Thyroid gland (tissue), 4 donors: ENCODE data around the gene FOXN4. TPM values are rescaled to one million over a fixed set of nuclear protein-coding genes. Genes with fewer than 3 reads are reported as not detected.

Source experiments
- DNase-seq, 2 donors: peaks; one replicate each; pipeline ENCODE4 v3.0.0-alpha.2; 2019
- H3K27ac ChIP-seq, 3 donors: fragments of 200-600 bp; sonication (generic); 1 replicate in 2 of 3; 2 replicates in 1 of 3; pipeline ENCODE4 v1.5.1; 2016 to 2019; ENCODE audit warnings: mild to moderate bottlenecking in 1 of 3, moderate library complexity in 1 of 3
- H3K27me3 ChIP-seq: fragments of 200-600 bp; sonication (generic); one replicate; pipeline ENCODE4 v1.5.1; 2019
- H3K36me3 ChIP-seq, 2 donors: fragments of 200-600 bp; sonication (generic); one replicate each; pipeline ENCODE4 v1.5.1; 2016 to 2019
- H3K4me1 ChIP-seq, 2 donors: fragments of 200-600 bp; sonication (generic); one replicate each; pipeline ENCODE4 v1.5.1; 2017 to 2019
- H3K4me3 ChIP-seq, 3 donors: fragments of 200-600 bp; sonication (generic); replicated peaks in 1 of 3; 1 replicate in 2 of 3; 2 replicates in 1 of 3; pipeline ENCODE4 v1.5.1; 2016; ENCODE audit warnings: mild to moderate bottlenecking in 1 of 3
- H3K9me3 ChIP-seq: fragments of 200-600 bp; sonication (generic); one replicate; pipeline ENCODE4 v1.5.1; 2017
- POLR2A ChIP-seq, 2 donors: fragments of 450-650 bp; IDR thresholded peaks; one replicate each; pipeline ENCODE4 v1.6.1; 2017; ENCODE audit warnings: antibody characterized with exemption in 2 of 2, mild to moderate bottlenecking in 2 of 2, moderate library complexity in 1 of 2
- WGBS, 2 donors: methylation state at CpG; one replicate each; pipeline ENCODE4 v1.1.5; 2017; 5-methylcytosine and 5-hydroxymethylcytosine counted together
- intact Hi-C: fragments of 100-400 bp; cut with DNase I; formaldehyde crosslinking; loops from one replicate; pipeline ENCODE4 v1.15.1; 2023
- total RNA-seq, 4 donors: library from RNA; depleted of rRNA; stranded (reverse); fragments of >200 nt; gene quantifications; one replicate each; pipeline ENCODE4 v1.2.3, GENCODE V29; 2016
- TF ChIP-seq, protein P1 (sequence below), 6 experiments: fragments of 200-600 bp in 3 of 6; fragments of 450-650 bp in 3 of 6; sonication (generic) in 3 of 6; IDR thresholded peaks; one replicate each; pipeline ENCODE4 v1.5.1; 2016 to 2019; ENCODE audit warnings: antibody characterized with exemption in 6 of 6, mild to moderate bottlenecking in 2 of 6, inconsistent platforms in 1 of 6, moderate library complexity in 1 of 6

Gene FOXN4
- total RNA-seq, 4 donors from 2014 or later: not detected

DNA sequence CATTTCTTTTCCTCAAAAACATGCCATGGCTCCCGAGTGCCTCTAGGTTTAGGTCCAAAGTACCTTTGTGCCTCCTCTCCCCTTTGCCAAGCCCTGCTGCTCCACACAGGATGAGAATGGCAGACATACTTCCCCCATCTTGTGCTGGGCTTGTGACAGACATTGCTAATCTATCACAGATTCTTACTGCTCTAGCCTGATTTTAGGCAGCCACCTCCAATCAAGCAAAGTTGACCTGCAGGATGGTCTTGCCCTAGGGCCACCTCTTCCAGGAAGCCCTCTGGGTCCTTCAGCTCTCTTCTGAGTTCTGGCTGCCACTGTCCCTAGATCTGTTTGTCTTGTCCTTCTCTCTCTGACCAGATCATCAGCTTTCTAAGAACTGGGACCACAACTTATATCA is 20.5 kb downstream of the FOXN4 start:
- H3K36me3 ChIP-seq: no peaks in the 10 kb centered on the region
- no peaks in the 10 kb centered on the region for H3K27me3 ChIP-seq
- WGBS, 2 donors: 71 to 82% methylated on average over 1 of the region's 1 CpG
- no peak overlapping the region for H3K27ac ChIP-seq
- TF ChIP-seq, protein P1, sequence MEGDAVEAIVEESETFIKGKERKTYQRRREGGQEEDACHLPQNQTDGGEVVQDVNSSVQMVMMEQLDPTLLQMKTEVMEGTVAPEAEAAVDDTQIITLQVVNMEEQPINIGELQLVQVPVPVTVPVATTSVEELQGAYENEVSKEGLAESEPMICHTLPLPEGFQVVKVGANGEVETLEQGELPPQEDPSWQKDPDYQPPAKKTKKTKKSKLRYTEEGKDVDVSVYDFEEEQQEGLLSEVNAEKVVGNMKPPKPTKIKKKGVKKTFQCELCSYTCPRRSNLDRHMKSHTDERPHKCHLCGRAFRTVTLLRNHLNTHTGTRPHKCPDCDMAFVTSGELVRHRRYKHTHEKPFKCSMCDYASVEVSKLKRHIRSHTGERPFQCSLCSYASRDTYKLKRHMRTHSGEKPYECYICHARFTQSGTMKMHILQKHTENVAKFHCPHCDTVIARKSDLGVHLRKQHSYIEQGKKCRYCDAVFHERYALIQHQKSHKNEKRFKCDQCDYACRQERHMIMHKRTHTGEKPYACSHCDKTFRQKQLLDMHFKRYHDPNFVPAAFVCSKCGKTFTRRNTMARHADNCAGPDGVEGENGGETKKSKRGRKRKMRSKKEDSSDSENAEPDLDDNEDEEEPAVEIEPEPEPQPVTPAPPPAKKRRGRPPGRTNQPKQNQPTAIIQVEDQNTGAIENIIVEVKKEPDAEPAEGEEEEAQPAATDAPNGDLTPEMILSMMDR (IDR thresholded peaks at IDR 0.05): no peak
- TF ChIP-seq POLR2A (IDR thresholded peaks at IDR 0.05): no peak
- H3K4me3 ChIP-seq: no peak overlapping the region
- peaks cover 6 to 12% of the 10 kb centered on the region in 2 donors for H3K4me1 ChIP-seq
- H3K9me3 ChIP-seq: no peaks in the 10 kb centered on the region
- intact Hi-C loops: no loop called here
- DNase-seq: no peak

DNA sequence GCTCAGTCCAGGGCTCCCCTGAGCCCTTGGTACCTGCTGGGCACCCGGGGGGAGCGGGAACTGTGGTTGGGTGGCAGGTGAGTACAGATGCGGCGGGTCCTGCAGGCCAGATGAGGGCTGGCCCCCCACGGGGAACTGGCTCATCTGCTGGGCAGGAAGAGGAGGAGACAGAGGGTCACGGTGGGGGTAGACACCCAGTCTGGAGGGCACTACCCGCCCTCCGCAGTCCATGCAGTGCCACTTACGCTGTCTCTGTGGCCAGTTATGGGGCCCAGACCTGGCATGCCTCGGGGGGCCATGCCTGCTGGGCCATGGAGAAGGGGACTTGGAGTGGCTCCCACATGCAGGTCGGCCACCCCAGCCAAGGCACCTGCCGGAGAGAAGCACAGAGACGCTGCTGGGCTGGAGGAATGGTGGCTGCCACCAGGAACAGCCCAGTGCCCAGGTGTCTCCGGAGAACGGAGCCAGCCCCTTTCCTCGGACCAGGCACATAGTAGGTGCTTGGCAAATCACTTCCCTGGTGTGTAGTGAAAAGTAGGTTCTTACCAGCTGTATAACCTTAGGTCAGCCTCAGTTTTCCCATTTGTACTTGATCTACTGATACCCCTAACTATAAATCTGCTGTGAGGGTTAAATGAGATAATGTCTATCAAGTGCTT is 21.1 kb downstream of the FOXN4 start:
- DNase-seq: no peak
- no peaks in the 10 kb centered on the region for H3K36me3 ChIP-seq
- TF ChIP-seq POLR2A (IDR thresholded peaks at IDR 0.05): no peak
- TF ChIP-seq, protein P1 (IDR thresholded peaks at IDR 0.05): no peak
- peaks cover 6 to 12% of the 10 kb centered on the region in 2 donors for H3K4me1 ChIP-seq
- H3K4me3 ChIP-seq: no peak overlapping the region
- intact Hi-C loops: no loop called here
- H3K9me3 ChIP-seq: no peaks in the 10 kb centered on the region
- H3K27me3 ChIP-seq: no peaks in the 10 kb centered on the region
- H3K27ac ChIP-seq: no peak overlapping the region
- 44 to 68% methylated on average over 9 to 16 of the region's 16 CpGs for WGBS, 2 donors

DNA sequence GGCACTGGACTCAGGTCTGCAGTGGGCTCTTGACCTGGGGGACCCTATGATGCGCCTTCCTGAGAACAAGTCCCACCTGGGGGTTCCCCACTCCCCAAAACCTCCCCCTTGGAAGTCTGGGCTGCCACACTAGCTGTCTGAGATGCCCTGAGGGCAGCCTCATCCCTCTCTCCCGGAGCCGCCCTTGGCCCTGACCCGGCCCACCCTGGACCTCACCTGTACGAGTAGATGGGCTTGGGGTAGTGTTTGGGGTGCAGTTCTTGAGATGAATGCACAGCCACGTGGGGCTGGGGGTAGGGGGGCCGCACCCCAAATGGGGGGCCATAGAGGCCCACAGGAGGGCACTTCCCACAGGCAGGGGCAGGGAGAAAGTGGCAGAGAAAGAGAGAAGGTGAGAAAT is 21.9 kb downstream of the FOXN4 start:
- no peak for DNase-seq
- 81 to 83% methylated on average over 7 of the region's 7 CpGs for WGBS, 2 donors
- intact Hi-C loops: no loop called here
- H3K9me3 ChIP-seq: no peaks in the 10 kb centered on the region
- H3K27me3 ChIP-seq: no peaks in the 10 kb centered on the region
- H3K4me1 ChIP-seq: peaks cover 6 to 11% of the 10 kb centered on the region in 2 donors
- TF ChIP-seq, protein P1 (IDR thresholded peaks at IDR 0.05): no peak
- no peak for TF ChIP-seq POLR2A (IDR thresholded peaks at IDR 0.05)
- H3K4me3 ChIP-seq: no peak overlapping the region
- no peaks in the 10 kb centered on the region for H3K36me3 ChIP-seq
- no peak overlapping the region for H3K27ac ChIP-seq

DNA sequence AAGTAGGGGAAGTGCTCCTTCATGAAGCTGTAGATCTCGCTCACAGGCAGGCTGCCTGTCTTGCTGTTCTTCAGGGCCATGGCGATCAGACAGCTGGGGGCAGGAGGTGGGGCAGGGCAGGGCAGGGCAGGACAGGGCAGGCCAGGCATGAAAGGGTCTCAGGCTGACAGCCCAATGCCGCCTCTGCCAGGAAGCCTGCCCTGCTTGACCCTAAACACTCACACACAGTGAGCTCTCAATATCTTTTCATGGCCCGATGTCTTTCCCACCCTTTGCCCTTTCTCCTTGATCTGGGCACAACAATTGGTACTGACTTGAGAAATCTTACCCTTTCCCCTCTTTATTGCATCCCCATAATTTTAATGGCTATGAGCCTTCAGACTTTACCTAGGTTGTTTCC is 22.4 kb downstream of the FOXN4 start:
- no peak overlapping the region for H3K4me3 ChIP-seq
- no peak for TF ChIP-seq POLR2A (IDR thresholded peaks at IDR 0.05)
- TF ChIP-seq, protein P1 (IDR thresholded peaks at IDR 0.05): no peak

DNA sequence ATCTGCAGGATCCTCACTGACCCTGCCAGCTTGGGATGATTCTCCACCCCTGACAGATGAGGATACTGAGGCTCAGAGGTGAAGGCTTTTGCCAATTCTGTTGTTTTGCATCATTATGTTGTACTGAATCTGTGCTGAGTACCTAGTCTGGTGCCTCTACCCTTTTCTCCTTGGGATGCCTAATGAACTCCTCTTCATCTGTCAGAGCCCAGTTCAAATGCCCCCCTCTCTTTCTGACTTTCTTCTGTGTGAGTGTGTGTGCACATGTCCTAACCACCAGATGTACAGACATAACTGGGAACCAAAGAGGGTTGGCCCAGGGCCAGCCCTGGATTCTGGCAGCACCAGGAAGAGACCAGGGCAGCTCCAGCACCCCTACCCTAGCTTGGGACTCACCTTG is 22.8 kb downstream of the FOXN4 start:
- Histone ChIP-seq H3K27ac (no peak overlapping the region), H3K4me3 (no peak overlapping the region), H3K27me3 (no peaks in the 10 kb centered on the region), H3K9me3 (no peaks in the 10 kb centered on the region), H3K4me1 (peaks cover 0 to 1% of the 10 kb centered on the region in 2 donors), H3K36me3 (no peaks in the 10 kb centered on the region)
- no peak for TF ChIP-seq POLR2A (IDR thresholded peaks at IDR 0.05)
- TF ChIP-seq, protein P1 (IDR thresholded peaks at IDR 0.05): no peak
- no peak for DNase-seq
- intact Hi-C loops: no loop called here

More for the DNA sequence above, 22.4 kb downstream of the FOXN4 start:
- Histone ChIP-seq H3K27ac (no peak overlapping the region), H3K9me3 (no peaks in the 10 kb centered on the region), H3K4me1 (peaks cover 3 to 5% of the 10 kb centered on the region in 2 donors), H3K27me3 (no peaks in the 10 kb centered on the region), H3K36me3 (no peaks in the 10 kb centered on the region)
- 93 to 94% methylated on average over 4 of the region's 4 CpGs for WGBS, 2 donors
- no peak for DNase-seq
- intact Hi-C loops: no loop called here
